Panc1 (cell line): ENCODE results near the gene SRSF2.

Experiments used
- CTCF ChIP-seq: fragments of 450-650 bp; IDR thresholded peaks from 2 replicates; pipeline ENCODE4 v1.5.1; 2017; ENCODE audit warnings: mild to moderate bottlenecking
- SIN3A ChIP-seq: IDR thresholded peaks from 2 replicates; pipeline ENCODE4 v1.6.1; 2012; ENCODE audit warnings: low read depth, mild to moderate bottlenecking, low read length, moderate library complexity, borderline replicate concordance; ENCODE audit not compliant: insufficient read depth

GRCh38 chr17:76713765-76714164 is 23.4 kb downstream of the SRSF2 start:
- TF ChIP-seq CTCF (no peak), SIN3A (no peak)
